Measurements from ENCODE around the gene CAPS.

DNA sequence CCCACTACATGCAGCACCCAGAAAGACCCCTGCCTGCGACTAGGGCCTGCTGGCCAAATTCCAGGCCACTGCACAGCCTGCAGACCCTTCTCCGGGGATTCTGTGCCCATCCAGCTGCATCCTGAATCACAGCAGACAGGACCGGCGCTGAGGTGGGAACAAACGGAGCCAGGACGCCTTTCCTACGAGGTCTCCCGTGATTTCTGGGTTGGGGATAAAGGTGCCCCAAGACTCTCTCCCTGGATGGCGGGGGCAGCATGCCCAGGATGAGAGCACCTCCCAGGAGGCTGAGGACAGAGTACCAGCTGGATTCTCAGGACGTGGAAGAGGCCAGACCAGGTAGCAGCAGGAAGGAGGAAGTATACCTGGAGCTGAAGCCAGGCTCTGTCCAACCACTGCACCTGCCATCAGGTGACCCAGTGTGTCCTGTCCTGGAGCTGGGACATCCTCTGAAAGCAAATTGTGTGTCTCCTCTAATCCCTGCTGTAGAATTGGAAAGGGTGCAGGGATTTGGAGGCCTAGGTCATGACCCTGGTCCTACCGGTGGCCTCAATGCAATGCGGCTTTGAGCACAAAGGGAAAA, 40.3 kb upstream of the CAPS start:
- TF ChIP-seq POLR2A (IDR thresholded peaks at IDR 0.05), result no peak
- TF ChIP-seq, protein P1, sequence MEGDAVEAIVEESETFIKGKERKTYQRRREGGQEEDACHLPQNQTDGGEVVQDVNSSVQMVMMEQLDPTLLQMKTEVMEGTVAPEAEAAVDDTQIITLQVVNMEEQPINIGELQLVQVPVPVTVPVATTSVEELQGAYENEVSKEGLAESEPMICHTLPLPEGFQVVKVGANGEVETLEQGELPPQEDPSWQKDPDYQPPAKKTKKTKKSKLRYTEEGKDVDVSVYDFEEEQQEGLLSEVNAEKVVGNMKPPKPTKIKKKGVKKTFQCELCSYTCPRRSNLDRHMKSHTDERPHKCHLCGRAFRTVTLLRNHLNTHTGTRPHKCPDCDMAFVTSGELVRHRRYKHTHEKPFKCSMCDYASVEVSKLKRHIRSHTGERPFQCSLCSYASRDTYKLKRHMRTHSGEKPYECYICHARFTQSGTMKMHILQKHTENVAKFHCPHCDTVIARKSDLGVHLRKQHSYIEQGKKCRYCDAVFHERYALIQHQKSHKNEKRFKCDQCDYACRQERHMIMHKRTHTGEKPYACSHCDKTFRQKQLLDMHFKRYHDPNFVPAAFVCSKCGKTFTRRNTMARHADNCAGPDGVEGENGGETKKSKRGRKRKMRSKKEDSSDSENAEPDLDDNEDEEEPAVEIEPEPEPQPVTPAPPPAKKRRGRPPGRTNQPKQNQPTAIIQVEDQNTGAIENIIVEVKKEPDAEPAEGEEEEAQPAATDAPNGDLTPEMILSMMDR (IDR thresholded peaks at IDR 0.05), result no peak
